ENCODE results near the gene UGT2B7.

The UGT2B7 gene

DNA sequence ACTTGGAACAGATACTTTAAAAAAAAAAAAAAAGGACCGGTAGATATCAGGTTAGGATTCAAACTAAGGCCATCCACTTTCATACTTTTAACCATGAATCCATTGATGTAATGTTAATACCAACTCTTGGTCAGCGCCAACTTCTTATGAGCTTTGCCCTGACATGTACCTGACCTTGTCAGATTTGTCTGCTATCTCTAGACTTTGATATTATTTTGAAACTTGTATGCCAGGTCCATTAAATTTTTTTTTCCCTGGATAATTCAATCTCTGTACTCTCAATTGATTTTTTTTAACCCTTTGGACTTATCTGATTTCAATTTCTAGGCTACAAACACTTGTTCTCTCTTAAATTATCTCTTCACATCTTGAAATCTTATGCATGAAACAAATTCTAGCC lies 27.2 kb upstream of the UGT2B7 start:
- H3K4me3 ChIP-seq (ENCODE audit: low read depth, low read length): no peak overlapping the region
- no peak for TF ChIP-seq CTCF (IDR thresholded peaks at IDR 0.05; ENCODE audit: borderline replicate concordance, insufficient read depth, low read depth, low read length)

DNA sequence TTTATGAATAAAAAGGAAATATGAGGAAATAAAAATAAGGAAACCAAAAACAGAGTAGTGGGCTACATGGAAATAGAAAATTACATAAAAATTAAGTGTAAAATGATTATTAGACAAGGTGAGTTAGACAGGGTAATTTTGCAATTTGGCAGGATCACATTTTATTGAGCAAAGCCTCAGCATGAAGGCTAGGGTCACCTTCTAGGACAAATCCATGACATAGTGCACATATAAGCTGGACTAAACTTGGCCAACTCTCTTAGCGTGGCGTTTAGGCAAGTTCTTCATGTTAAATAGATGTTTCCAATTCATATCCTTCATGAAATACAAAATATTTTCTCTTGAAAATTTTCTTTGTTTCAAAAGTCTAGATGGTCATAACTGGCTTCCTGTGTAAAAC lies 25.7 kb upstream of the UGT2B7 start:
- H3K4me3 ChIP-seq (ENCODE audit: low read depth, low read length): no peak overlapping the region
- no peak for TF ChIP-seq CTCF (IDR thresholded peaks at IDR 0.05; ENCODE audit: borderline replicate concordance, insufficient read depth, low read depth, low read length)

- TF ChIP-seq CTCF (IDR thresholded peaks at IDR 0.05; ENCODE audit: borderline replicate concordance, insufficient read depth, low read depth, low read length): no peak
- H3K4me3 ChIP-seq (ENCODE audit: low read depth, low read length): no peak overlapping the region
Measured at GRCh38 chr4:69071286-69071685, 25.0 kb upstream of the UGT2B7 start.

DNA sequence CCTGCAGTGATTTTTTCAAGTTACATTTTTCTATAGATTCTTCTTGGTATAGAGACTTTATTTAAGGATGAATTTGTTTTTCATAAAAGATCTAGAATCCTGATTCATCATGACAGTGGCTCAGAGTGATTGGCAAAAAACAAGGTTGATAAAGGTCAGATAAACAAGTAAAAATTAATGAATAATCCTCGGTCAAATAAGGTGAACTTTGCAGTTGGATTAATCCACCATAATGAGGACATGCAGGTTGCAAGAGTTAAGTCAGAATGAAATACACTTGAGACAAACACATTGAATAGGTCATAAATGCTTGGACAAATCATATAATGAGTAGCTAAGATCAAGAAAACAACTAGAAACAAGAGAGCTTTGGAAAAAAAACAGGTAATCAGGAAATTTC lies 22.9 kb upstream of the UGT2B7 start:
- no peak for TF ChIP-seq CTCF (IDR thresholded peaks at IDR 0.05; ENCODE audit: borderline replicate concordance, insufficient read depth, low read depth, low read length)
- H3K4me3 ChIP-seq (ENCODE audit: low read depth, low read length): no peak overlapping the region

DNA sequence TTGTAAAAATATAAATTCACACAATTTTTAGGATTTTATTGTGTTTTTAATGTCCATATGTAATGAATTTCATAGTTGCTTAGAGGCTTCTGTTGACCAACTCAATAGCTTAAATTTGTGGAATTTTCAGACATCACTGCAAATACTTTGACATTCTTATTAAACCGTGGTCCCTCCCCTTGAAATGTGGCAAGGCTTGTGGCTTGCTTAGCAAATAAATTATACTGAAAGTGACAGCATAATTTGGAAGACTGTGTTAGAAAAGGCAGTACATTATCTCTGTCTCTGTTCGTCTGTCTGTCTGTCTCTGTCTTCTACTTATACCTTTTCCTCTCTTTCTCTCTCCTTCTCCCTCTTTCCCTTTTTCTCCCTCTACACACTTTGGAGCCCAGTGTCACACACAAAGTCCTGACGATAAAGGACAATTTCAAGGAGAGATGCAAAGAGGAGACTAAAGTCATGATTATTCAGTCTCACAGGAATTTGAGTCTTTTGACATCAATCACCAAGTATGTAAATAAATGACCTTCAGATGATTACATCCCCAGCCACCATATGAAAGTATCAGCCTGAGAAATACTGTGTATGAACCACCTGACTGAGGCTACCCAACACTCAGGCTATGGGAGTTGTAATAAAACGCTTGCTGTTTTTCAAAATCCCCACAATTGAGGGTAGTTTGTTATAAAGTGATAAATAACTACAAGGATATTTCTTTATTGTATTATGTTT lies 21.0 kb upstream of the UGT2B7 start:
- TF ChIP-seq CTCF (IDR thresholded peaks at IDR 0.05; ENCODE audit: borderline replicate concordance, insufficient read depth, low read depth, low read length): no peak
- no peak overlapping the region for H3K4me3 ChIP-seq (ENCODE audit: low read depth, low read length)

DNA sequence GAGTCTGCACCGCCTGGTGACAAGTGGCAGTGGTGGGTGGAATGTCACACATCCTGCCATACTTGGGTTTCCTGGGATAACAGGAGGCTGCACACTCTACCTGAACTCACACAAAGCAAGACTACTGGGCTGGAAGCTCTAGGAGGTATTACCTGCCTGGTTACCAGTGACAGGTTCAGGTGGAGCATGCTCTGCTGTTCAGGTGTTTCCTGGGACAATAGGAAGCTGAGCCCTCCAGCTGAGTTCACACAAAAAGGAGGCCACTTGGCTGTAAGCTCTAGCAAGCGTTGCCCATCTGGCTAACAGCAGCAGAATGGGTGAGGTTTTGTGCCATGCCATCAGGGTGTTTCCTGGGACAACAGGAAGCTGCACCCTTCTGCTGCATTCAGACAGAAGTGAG lies 17.4 kb upstream of the UGT2B7 start:
- H3K4me3 ChIP-seq (ENCODE audit: low read depth, low read length): no peak overlapping the region
- TF ChIP-seq CTCF (IDR thresholded peaks at IDR 0.05; ENCODE audit: borderline replicate concordance, insufficient read depth, low read depth, low read length): no peak

DNA sequence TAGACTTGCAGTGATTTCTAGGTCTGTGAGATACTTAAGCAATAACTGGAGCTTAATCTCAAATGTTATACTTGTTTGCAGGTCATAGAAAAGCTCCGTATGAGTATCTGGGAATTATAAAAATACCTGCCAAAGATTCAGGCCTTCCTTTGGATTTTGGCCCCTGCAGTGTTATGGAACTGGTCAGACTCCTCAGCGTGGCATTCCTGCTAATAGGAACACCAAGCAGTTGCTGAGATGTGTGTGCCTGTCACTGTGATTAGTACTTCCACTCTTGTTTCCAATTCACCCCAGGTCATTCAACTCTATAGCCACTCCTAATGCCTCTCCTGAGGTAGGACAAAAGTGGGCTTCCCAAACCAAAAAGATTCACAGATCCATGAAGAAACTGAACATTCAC lies 7.8 kb upstream of the UGT2B7 start:
- H3K4me3 ChIP-seq (ENCODE audit: low read depth, low read length): no peak overlapping the region

More for the DNA sequence above, 7.8 kb upstream of the UGT2B7 start:
- no peak for TF ChIP-seq CTCF (IDR thresholded peaks at IDR 0.05; ENCODE audit: borderline replicate concordance, insufficient read depth, low read depth, low read length)
